ENCODE measurements around the gene VLDLR. TPM values are rescaled to one million over a fixed set of nuclear protein-coding genes. Genes with fewer than 3 reads are reported as not detected.

Gene VLDLR
- under 1 TPM; 0.15 to 0.57 TPM for total RNA-seq
- 0.38 to 17.4 reads per million in 2 donors for total RNA-seq

DNA sequence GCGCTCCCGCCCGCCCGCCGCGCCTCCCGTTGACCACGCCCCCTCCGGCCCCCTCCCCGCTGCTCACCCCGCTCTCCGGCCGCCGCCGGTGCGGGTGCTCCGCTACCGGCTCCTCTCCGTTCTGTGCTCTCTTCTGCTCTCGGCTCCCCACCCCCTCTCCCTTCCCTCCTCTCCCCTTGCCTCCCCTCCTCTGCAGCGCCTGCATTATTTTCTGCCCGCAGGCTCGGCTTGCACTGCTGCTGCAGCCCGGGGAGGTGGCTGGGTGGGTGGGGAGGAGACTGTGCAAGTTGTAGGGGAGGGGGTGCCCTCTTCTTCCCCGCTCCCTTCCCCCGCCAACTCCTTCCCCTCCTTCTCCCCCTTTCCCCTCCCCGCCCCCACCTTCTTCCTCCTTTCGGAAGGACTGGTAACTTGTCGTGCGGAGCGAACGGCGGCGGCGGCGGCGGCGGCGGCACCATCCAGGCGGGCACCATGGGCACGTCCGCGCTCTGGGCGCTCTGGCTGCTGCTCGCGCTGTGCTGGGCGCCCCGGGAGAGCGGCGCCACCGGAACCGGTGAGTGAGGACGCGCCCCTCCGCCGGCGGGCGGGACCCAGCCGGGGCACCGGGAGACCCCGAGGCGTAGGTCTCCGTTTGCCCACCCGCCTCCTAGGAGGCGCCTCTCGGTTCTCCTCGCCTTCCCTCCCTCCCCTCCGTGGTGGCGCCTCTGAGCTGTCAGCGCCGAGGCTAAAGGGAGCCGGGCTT is at the start of gene VLDLR:
TSS of gene VLDLR (plus strand) at position 66 of the 739 bp plus-strand sequence. CDS start at position 469, 403 bp downstream.
- H3K9me3 ChIP-seq (ENCODE audit: control insufficient read depth, low read length, poor library complexity, severe bottlenecking), result no peaks in the 10 kb centered on the region
- Mint-ChIP-seq H3K27me3 (peaks cover 56% of the 10 kb centered on the region), H3K4me1 (peaks cover 10% of the 10 kb centered on the region), H3K4me3 (peak within 1 kb of the TSS; percentile 93), H3K27ac (no peak within 1 kb of the TSS), H3K36me3 (ENCODE audit: low read depth) (no peaks in the 10 kb centered on the region)
- ATAC-seq (peak; percentile 54), DNase-seq (peak in 1 of 3 donors; percentile 14)

DNA sequence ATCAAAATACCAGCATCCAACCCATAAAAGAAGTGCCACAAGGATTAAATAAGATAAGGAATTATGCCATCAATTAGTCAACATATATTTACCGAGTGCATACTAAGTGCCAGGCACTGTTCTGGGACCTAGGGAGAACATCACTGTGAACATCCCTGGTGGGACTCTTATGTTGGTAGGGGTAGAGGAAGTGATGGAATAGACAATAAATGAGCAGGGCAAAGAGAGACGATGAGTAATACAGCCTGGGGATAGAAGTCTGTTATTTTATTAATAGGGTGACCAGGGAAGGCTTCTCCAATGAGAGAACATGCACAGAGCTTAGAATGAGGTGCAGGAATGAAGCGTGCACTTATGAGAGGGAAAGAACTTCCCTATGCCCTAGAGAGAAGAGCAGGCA is 47.4 kb upstream of the VLDLR start:
- H3K4me1 Mint-ChIP-seq, result peaks cover 2% of the 10 kb centered on the region
- no peaks in the 10 kb centered on the region for H3K36me3 Mint-ChIP-seq (ENCODE audit: low read depth)
- no peak for ATAC-seq
- no peak overlapping the region for H3K4me3 Mint-ChIP-seq
- H3K27ac Mint-ChIP-seq, result no peak overlapping the region
- peaks cover 36% of the 10 kb centered on the region for H3K27me3 Mint-ChIP-seq
- no peaks in the 10 kb centered on the region for H3K9me3 ChIP-seq (ENCODE audit: control insufficient read depth, low read length, poor library complexity, severe bottlenecking)
- DNase-seq, result no peak

DNA sequence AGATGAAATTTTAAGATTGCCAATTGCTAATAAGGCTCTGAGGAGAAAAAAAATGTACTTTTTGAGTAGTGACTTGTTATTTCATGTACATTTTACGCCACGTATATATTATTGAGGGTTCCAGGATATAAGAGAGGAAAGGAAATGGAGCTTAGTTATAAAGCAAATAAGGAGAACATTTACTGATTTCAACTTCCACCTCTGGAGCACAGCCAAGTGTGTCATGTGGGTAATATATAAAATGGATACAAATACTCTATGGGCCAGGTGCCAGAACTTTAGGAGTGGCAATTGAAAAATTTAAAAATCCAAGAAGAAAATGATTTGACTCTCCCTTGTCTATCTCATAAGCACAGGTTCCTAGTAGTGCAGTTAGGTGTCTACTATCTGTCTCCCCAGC is 45.0 kb upstream of the VLDLR start:
- DNase-seq (no peak), ATAC-seq (no peak)
- Mint-ChIP-seq H3K36me3 (ENCODE audit: low read depth) (no peaks in the 10 kb centered on the region), H3K27me3 (peaks cover 36% of the 10 kb centered on the region), H3K27ac (no peak overlapping the region), H3K4me3 (no peak overlapping the region), H3K4me1 (peaks cover 2% of the 10 kb centered on the region)
- no peaks in the 10 kb centered on the region for H3K9me3 ChIP-seq (ENCODE audit: control insufficient read depth, low read length, poor library complexity, severe bottlenecking)

DNA sequence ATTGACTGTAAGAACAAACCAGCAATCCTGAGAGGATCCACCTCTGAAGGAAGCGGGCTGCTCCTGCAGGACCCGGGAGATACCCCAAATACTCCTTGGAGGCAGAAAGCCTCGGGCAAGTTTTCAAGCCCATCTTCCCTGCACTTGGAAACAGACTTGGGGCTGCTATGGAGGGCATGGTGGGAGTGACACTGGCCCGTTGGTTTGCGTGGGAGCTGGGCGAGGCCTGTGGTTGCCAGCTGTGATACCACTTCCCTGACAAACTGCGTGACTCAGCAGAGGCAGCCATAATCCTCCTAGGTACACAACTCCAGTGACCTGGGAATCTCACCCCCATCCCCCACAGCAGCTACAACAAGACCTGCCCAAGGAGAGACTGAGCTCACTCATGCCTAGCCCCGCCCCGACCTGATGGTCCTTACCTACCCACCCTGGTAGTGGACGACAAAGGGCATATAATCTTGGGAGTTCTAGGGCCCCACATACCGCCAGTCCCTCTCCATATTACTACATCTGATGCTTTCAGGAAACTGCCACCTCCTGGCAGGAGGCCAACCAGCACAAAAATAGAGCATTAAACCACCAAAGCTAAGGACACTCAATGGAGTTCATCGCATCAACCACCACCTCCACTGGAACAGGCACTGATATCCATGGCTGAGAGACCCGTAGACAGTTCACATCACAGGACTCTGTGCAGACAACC is 38.1 kb upstream of the VLDLR start:
- Mint-ChIP-seq H3K36me3 (ENCODE audit: low read depth) (no peaks in the 10 kb centered on the region), H3K27ac (no peak overlapping the region), H3K27me3 (peaks cover 6% of the 10 kb centered on the region), H3K4me3 (no peak overlapping the region), H3K4me1 (no peaks in the 10 kb centered on the region)
- no peaks in the 10 kb centered on the region for H3K9me3 ChIP-seq (ENCODE audit: control insufficient read depth, low read length, poor library complexity, severe bottlenecking)
- ATAC-seq, result no peak
- DNase-seq, result no peak

DNA sequence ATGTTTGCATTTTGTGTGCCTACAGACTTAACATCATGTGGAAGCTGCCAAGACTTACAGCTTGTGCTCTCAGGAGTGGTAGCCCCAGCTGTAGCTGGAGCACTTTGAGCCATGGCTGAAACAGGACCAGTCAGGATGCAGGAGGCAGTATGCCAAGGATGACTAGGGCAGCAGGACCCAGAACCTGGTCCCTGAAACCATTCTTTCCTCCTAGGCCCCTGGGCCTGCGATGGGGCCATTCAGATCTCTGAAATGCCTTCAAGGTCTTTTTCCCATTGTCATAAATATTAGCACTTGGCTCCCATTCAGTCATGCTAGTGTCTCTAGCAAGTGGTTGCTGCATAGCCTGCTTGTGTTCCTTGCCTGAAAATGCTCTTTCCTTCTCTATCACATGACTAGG is 29.6 kb upstream of the VLDLR start:
- no peaks in the 10 kb centered on the region for H3K9me3 ChIP-seq (ENCODE audit: control insufficient read depth, low read length, poor library complexity, severe bottlenecking)
- Mint-ChIP-seq H3K4me1 (no peaks in the 10 kb centered on the region), H3K27ac (no peak overlapping the region), H3K36me3 (ENCODE audit: low read depth) (no peaks in the 10 kb centered on the region), H3K4me3 (no peak overlapping the region), H3K27me3 (peaks cover 7% of the 10 kb centered on the region)
- DNase-seq (no peak), ATAC-seq (no peak)

DNA sequence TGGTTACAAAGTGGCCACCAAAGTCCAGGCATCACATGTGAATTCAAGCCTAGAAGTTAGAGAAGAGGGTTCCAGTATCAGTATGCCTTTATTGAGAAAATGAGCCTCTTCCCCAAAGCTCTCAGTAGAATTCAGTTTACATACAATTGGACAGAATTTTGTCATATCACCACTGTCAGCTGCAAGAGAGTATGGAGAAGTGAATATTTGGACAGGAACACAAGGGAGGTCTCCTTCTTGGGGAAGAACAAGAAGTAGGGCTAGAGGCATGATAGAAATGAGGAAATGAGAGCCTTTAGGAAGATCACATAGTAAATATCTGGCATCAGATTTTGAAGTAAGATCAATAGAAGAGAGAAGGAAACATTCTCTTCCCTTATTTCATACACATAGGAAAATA is 27.8 kb upstream of the VLDLR start:
- Mint-ChIP-seq H3K27me3 (peaks cover 18% of the 10 kb centered on the region), H3K4me3 (no peak overlapping the region), H3K36me3 (ENCODE audit: low read depth) (no peaks in the 10 kb centered on the region), H3K4me1 (no peaks in the 10 kb centered on the region), H3K27ac (no peak overlapping the region)
- H3K9me3 ChIP-seq (ENCODE audit: control insufficient read depth, low read length, poor library complexity, severe bottlenecking), result no peaks in the 10 kb centered on the region
- no peak for DNase-seq
- no peak for ATAC-seq

DNA sequence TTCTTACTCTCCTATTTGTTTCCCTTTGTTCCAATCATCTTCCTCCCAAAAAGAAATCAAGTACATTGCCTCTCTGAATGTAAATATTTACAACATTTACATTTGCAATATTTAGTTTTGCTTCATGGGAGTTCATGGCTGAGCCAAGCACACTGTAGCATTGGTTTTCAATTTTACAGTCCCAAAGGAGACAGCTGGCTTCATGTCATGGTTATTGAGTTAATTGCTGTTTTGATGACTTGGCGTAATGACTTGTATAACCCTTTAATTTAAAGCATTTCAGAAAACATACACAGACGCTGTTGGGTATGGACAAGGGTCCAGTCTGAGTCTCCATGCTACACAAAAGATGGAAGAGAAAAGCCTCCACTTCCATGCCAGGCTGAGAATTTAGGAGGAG is 25.6 kb upstream of the VLDLR start:
- Mint-ChIP-seq H3K36me3 (ENCODE audit: low read depth) (no peaks in the 10 kb centered on the region), H3K4me1 (no peaks in the 10 kb centered on the region), H3K27me3 (peaks cover 21% of the 10 kb centered on the region), H3K4me3 (no peak overlapping the region), H3K27ac (no peak overlapping the region)
- H3K9me3 ChIP-seq (ENCODE audit: control insufficient read depth, low read length, poor library complexity, severe bottlenecking), result no peaks in the 10 kb centered on the region
- DNase-seq (no peak), ATAC-seq (no peak)

DNA sequence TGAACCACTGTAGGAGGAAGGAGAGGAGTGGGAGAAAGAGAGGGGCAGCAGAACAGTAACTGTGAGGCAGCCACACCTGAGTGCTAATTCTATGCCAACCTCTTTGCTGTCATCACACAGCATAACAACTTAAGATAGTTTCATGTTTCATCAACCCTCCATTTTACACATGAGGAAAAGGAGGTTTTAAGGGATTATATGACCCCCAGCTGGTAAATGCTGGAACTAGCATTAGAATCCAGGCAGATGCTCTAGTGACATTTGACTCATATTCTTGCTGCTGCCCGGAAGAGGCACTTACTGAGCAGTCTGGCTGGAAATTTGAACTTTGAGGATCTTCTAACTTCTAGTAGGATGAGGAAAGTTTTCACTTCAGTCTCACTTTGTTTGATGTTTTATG is 24.1 kb upstream of the VLDLR start:
- Mint-ChIP-seq H3K4me3 (no peak overlapping the region), H3K27me3 (peaks cover 34% of the 10 kb centered on the region), H3K36me3 (ENCODE audit: low read depth) (no peaks in the 10 kb centered on the region), H3K27ac (no peak overlapping the region), H3K4me1 (no peaks in the 10 kb centered on the region)
- ATAC-seq (no peak), DNase-seq (no peak)
- no peaks in the 10 kb centered on the region for H3K9me3 ChIP-seq (ENCODE audit: control insufficient read depth, low read length, poor library complexity, severe bottlenecking)

DNA sequence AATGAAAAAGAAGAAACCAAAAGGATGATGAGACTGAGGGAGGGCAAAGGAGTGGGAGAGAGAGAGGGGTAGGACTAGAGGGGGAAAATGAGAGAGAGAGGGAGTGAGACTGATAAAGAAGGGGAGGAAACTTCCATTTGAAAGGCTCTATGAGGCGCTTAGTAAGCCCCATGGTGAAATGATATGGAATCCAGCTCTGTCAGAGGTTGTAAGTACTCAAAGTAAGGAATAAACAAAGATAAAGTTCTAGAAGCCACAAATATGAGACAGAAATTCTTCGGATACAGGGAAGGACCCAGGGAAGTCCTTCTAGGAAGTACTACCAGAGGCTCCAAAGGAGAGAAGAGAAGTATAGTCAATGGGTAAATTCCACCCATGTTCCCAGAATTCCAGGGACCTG is 21.7 kb upstream of the VLDLR start:
- H3K36me3 Mint-ChIP-seq (ENCODE audit: low read depth), result no peaks in the 10 kb centered on the region

DNA sequence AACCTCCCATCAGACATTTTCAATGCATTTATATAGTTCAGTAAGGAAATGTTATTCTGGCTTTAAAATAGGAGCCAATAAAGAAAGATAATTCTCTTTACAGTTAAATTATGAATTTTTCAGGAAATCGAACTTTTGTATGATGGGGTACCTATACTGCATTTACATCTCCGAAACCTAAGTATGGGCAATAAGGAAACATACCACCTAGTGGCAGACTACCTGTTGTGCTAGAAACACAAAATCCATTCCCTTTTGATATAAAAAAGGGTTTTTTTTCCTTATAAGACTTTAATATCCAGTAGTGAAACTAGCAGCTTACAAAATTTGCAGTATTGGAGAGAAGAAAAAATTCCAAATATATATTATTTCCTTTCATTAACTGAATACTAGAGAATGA is 21.3 kb upstream of the VLDLR start:
- H3K27me3 Mint-ChIP-seq, result peaks cover 37% of the 10 kb centered on the region
- no peaks in the 10 kb centered on the region for H3K36me3 Mint-ChIP-seq (ENCODE audit: low read depth)
- H3K9me3 ChIP-seq (ENCODE audit: control insufficient read depth, low read length, poor library complexity, severe bottlenecking), result no peaks in the 10 kb centered on the region
- DNase-seq (no peak), ATAC-seq (no peak)
- H3K4me3 Mint-ChIP-seq, result no peak overlapping the region
- H3K4me1 Mint-ChIP-seq, result no peaks in the 10 kb centered on the region
- H3K27ac Mint-ChIP-seq, result no peak overlapping the region

More for the DNA sequence above, 21.7 kb upstream of the VLDLR start:
- no peak for ATAC-seq
- DNase-seq, result no peak
- H3K27me3 Mint-ChIP-seq, result peaks cover 37% of the 10 kb centered on the region
- H3K4me1 Mint-ChIP-seq, result no peaks in the 10 kb centered on the region
- no peak overlapping the region for H3K27ac Mint-ChIP-seq
- H3K9me3 ChIP-seq (ENCODE audit: control insufficient read depth, low read length, poor library complexity, severe bottlenecking), result no peaks in the 10 kb centered on the region
- H3K4me3 Mint-ChIP-seq, result no peak overlapping the region

DNA sequence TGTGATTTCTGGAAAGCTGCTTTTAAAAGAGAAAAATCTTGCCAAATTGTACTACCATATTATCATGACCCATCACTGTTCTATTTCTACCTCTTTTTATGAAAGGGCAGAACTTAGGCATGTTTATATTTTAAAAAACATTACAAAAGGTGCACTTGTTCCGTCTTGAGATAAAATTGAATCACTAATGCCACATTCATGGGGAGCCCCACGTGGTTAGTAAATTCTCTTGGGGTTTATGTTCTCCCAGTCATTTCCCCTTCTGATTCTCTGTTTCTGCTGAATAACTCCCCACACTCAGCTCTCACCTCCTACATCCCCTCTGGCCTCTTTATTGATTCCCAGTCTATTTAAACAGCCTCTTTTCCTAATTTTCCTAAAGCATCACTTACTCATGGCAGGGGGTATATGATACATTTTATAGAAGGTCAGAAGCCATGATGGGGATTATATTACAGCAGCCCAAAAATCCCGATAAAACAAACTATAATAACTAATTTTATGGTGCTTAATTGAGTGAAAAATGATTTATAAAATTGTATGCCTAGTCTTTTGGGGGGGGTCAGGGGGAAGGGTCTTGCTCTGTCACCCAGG is 19.7 kb upstream of the VLDLR start:
- no peak for ATAC-seq
- no peak overlapping the region for H3K4me3 Mint-ChIP-seq
- DNase-seq, result no peak
- H3K4me1 Mint-ChIP-seq, result no peaks in the 10 kb centered on the region
- peaks cover 30% of the 10 kb centered on the region for H3K27me3 Mint-ChIP-seq
- H3K9me3 ChIP-seq (ENCODE audit: control insufficient read depth, low read length, poor library complexity, severe bottlenecking), result no peaks in the 10 kb centered on the region
- H3K36me3 Mint-ChIP-seq (ENCODE audit: low read depth), result no peaks in the 10 kb centered on the region
- no peak overlapping the region for H3K27ac Mint-ChIP-seq

DNA sequence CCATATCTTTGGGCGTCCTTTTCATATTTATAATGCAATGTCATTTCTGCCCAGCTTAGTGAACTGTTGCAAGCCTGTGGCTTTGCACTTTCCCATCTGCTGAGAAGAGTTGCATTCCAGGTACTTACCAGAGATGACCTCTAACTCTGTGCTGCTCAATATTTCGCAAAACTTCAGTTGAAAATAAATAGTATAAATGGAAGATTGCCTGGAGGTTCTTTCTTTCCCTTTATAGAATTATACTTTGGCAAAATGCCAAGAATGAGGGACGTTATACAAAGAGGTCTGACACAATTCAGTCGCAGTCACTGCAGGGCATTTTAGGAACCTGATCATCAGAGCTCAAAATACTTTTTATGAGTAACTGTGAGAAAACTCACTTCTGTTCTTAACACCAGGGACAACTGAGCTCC is 18.9 kb upstream of the VLDLR start:
- H3K27ac Mint-ChIP-seq, result peak overlapping the region; percentile 8

DNA sequence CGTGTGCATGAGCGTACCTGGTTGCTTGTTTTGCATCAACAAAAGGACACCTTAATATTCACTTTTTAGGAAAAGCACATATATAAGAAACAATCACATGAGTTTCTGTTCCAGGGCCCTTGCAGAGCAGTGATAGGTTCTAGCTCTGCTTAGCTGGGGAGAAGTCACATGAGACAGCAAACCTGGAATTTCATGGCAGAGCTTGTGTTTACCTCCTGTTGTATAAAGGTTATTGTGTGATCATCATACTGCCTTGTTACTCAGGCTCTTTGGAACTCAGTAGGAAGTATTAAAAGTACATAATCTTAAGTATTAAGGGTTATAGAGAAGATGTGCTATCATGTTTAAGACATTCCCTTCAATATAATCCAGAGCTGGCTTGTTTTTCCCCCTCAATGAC is 18.0 kb upstream of the VLDLR start:
- peaks cover 3% of the 10 kb centered on the region for H3K36me3 Mint-ChIP-seq (ENCODE audit: low read depth)
- H3K9me3 ChIP-seq (ENCODE audit: control insufficient read depth, low read length, poor library complexity, severe bottlenecking), result no peaks in the 10 kb centered on the region
- H3K27me3 Mint-ChIP-seq, result peaks cover 31% of the 10 kb centered on the region
- H3K27ac Mint-ChIP-seq, result no peak overlapping the region
- no peak overlapping the region for H3K4me3 Mint-ChIP-seq
- no peak for DNase-seq
- ATAC-seq, result no peak
- no peaks in the 10 kb centered on the region for H3K4me1 Mint-ChIP-seq

More for the DNA sequence above, 18.9 kb upstream of the VLDLR start:
- no peaks in the 10 kb centered on the region for H3K9me3 ChIP-seq (ENCODE audit: control insufficient read depth, low read length, poor library complexity, severe bottlenecking)
- H3K4me1 Mint-ChIP-seq, result no peaks in the 10 kb centered on the region
- no peak overlapping the region for H3K4me3 Mint-ChIP-seq
- ATAC-seq, result no peak
- H3K36me3 Mint-ChIP-seq (ENCODE audit: low read depth), result no peaks in the 10 kb centered on the region
- H3K27me3 Mint-ChIP-seq, result peaks cover 36% of the 10 kb centered on the region
- DNase-seq, result no peak
